Right lobe of liver (tissue), 6 donors: Measurements from ENCODE around the gene CCDC63. TPM values are rescaled to one million over a fixed set of nuclear protein-coding genes. Genes with fewer than 3 reads are reported as not detected.

Experiments used
- ATAC-seq, 4 donors: fragments of 200-7000 bp; cut with Tn5 transposase; one replicate each; pipeline ENCODE4 v1.9.1; 2020; ENCODE audit warnings: mild to moderate bottlenecking in 4 of 4, moderate library complexity in 4 of 4
- DNase-seq, 3 donors: peaks; one replicate each; pipeline ENCODE4 v3.0.0-alpha.2; 2020
- H3K27ac ChIP-seq, 3 donors: fragments of 200-600 bp; one replicate each; pipeline ENCODE4 v1.8.0; 2022
- H3K27me3 ChIP-seq, 2 donors: fragments of 200-600 bp; one replicate each; pipeline ENCODE4 v1.8.0; 2022
- H3K36me3 ChIP-seq, 4 donors: fragments of 200-600 bp; sonication (generic) in 1 of 4; one replicate each; pipeline versions ENCODE4 v1.5.1 to v1.8.0; 2017 to 2022; ENCODE audit warnings: control low read depth in 1 of 4
- H3K4me1 ChIP-seq, 4 donors: fragments of 200-600 bp; sonication (generic) in 1 of 4; one replicate each; pipeline versions ENCODE4 v1.5.1 to v1.8.0; 2017 to 2022; ENCODE audit warnings: control low read depth in 1 of 4
- H3K4me3 ChIP-seq, 3 donors: fragments of 200-600 bp; one replicate each; pipeline ENCODE4 v1.8.0; 2022
- H3K9me3 ChIP-seq, 4 donors: fragments of 200-600 bp; sonication (generic) in 1 of 4; one replicate each; pipeline versions ENCODE4 v1.5.1 to v1.8.0; 2017 to 2022; ENCODE audit warnings: control low read depth in 1 of 4
- POLR2A ChIP-seq: fragments of 450-650 bp; IDR thresholded peaks from one replicate; pipeline ENCODE4 v1.6.1; 2017; ENCODE audit warnings: antibody characterized with exemption, mild to moderate bottlenecking
- WGBS: methylation state at CpG from one replicate; pipeline ENCODE4 v1.1.6; 2018; ENCODE audit warnings: low coverage, low lambda C conversion rate; ENCODE audit not compliant: insufficient coverage; ENCODE audit errors: missing lambda C conversion rate; 5-methylcytosine and 5-hydroxymethylcytosine counted together
- intact Hi-C, 2 donors: fragments of 100-400 bp; cut with DNase I; formaldehyde crosslinking; loops; one replicate each; pipeline versions ENCODE4 v1.11.2 to v1.14.1; 2022
- total RNA-seq, 6 experiments: library from RNA; depleted of rRNA in 2 of 6; stranded (reverse); fragments of >200 nt in 2 of 6; fragmentation: NEBNext Ultra II Directional in 3 of 6; extraction: Animal tissue kit (Norgen Biotek cat#: 25700) in 3 of 6; gene quantifications; one replicate each; pipeline versions ENCODE4 v1.1.0 to v1.2.4, GENCODE V29; 2016 to 2023
- TF ChIP-seq, protein P1 (sequence below), 4 donors: fragments of 200-600 bp in 3 of 4; fragments of 450-650 bp in 1 of 4; IDR thresholded peaks; one replicate each; pipeline versions ENCODE4 v1.5.1 to v1.8.0; 2016 to 2022; ENCODE audit warnings: antibody characterized with exemption in 4 of 4, mild to moderate bottlenecking in 2 of 4
- donor health status: DM: no; HTN: yes; CAD: no.
- donor health status: DM: no; HTN: no; CAD: no.
- donor health status: DM: no; HTN: no; CAD: no.
- donor health status: DM: no; HTN: yes; CAD: no.
- donor health status: DM: no; HTN: yes; CAD: no.

The CCDC63 gene
- total RNA-seq, 6 experiments from 2014 or later, result not detected

DNA sequence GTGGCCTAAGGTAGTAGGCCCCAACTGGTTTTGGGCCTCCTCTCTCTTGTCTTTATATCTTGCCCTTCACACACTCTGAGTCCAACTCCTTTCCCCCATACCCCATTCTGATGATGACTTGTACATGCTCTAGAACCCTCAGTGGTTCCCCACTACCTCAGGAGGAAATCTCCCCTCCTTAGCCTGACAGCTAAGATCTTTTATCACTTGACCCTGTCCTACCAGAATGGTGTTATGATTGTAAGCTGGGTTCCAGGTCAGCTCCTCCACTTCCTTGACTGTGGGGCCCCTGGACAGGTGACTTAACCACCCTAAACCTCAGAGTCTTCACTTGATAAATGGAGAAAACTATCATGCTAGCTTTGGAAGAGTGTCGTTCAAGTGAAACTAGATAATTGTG is 83.0 kb downstream of the CCDC63 start:
- Histone ChIP-seq H3K4me1 (no peaks in the 10 kb centered on the region), H3K27ac (no peak overlapping the region), H3K4me3 (no peak overlapping the region), H3K27me3 (no peaks in the 10 kb centered on the region), H3K36me3 (no peaks in the 10 kb centered on the region), H3K9me3 (no peaks in the 10 kb centered on the region)
- intact Hi-C loops, result loop anchor here in 1 of 2 donors (10.0 kb wide), 1 partner anchor 375 kb away; no protein-coding TSS in a partner anchor
- 100% methylated on average over 1 of the region's 1 CpG for WGBS
- ATAC-seq, result no peak
- TF ChIP-seq, protein P1, sequence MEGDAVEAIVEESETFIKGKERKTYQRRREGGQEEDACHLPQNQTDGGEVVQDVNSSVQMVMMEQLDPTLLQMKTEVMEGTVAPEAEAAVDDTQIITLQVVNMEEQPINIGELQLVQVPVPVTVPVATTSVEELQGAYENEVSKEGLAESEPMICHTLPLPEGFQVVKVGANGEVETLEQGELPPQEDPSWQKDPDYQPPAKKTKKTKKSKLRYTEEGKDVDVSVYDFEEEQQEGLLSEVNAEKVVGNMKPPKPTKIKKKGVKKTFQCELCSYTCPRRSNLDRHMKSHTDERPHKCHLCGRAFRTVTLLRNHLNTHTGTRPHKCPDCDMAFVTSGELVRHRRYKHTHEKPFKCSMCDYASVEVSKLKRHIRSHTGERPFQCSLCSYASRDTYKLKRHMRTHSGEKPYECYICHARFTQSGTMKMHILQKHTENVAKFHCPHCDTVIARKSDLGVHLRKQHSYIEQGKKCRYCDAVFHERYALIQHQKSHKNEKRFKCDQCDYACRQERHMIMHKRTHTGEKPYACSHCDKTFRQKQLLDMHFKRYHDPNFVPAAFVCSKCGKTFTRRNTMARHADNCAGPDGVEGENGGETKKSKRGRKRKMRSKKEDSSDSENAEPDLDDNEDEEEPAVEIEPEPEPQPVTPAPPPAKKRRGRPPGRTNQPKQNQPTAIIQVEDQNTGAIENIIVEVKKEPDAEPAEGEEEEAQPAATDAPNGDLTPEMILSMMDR (IDR thresholded peaks at IDR 0.05), result no peak
- TF ChIP-seq POLR2A, result no peak
- no peak for DNase-seq

DNA sequence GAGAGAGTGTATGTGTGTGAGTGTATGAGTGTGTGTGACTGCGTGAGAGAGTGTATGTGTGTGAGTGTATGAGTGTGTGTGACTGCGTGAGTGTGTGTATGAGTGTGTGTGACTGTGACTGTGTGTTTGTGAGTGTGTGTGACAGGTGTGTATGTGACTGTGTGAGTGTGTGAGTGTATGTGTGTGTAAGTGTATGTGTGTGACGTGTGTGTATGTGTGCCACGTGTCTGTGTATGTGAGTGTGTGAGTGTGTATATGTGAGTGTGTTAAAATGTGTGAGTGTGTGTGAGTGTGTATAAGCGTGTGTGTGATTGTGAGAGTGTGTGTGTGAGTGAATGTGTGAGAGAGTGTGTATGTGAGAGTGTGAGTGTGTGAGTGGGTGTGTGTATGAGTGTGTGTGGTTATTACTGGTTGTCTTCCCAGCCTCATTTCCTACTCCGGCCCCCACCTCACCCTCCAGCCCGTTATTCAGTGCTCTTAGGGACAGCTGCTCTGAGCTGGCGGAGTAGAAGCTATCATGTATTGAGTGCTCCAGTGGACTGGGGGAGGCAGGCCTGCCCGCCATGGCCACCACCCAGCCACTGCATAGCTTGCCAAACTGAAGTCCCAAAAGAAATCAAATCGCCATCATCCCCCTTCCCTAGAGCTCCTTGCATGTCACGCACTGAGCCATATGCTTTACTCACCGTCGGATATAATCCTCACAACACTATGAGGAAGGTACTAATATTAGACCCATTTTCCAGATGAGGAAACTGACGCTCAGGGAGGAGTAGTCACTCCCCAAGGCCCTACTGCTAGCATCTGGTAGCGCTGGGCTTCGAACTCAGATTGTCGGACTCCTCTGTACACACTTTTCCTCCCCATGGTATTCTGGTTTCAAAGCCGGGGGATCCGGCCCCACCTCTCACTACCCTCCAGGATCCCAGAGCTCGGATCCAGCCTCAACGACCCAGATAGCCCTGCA is 83.8 kb downstream of the CCDC63 start:
- H3K36me3 ChIP-seq, result no peaks in the 10 kb centered on the region
- H3K27ac ChIP-seq, result no peak overlapping the region
- no peak for TF ChIP-seq POLR2A
- TF ChIP-seq, protein P1 (IDR thresholded peaks at IDR 0.05), result no peak
- H3K4me1 ChIP-seq, result no peaks in the 10 kb centered on the region
- DNase-seq, result peak in 1 of 3 donors; percentile 27
- no peaks in the 10 kb centered on the region for H3K27me3 ChIP-seq
- 85% methylated on average over 14 of the region's 21 CpGs for WGBS
- ATAC-seq, result peak in 1 of 4 donors; percentile 11
- H3K4me3 ChIP-seq, result no peak overlapping the region
- intact Hi-C loops, result loop anchor here in 1 of 2 donors (10.0 kb wide), 1 partner anchor 374 kb away; no protein-coding TSS in a partner anchor
- H3K9me3 ChIP-seq, result no peaks in the 10 kb centered on the region

DNA sequence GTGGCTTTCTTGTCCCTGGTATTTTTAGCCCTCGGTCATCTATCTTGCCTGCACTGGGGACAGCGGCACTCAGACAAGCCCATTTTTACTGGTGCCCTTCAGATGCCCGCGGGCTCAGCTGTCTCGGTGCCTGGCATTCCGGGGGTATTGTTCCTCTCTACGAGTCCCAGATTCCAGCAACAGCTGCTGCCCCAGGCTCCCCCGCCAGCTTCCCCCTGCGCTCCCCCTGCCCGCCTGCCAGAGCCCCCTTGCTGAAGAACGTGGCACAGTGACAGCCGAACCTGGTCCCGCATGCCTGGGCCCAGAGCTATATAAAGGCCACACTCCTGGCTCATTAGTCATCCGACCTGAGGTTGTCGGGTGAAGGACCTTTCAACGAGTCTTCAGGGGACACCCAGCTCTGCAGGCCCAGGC is 84.5 kb downstream of the CCDC63 start:
- TF ChIP-seq, protein P1 (IDR thresholded peaks at IDR 0.05), result no peak
- no peak for TF ChIP-seq POLR2A
- intact Hi-C loops, result loop anchor here in 1 of 2 donors (10.0 kb wide), 1 partner anchor 373 kb away; no protein-coding TSS in a partner anchor

DNA sequence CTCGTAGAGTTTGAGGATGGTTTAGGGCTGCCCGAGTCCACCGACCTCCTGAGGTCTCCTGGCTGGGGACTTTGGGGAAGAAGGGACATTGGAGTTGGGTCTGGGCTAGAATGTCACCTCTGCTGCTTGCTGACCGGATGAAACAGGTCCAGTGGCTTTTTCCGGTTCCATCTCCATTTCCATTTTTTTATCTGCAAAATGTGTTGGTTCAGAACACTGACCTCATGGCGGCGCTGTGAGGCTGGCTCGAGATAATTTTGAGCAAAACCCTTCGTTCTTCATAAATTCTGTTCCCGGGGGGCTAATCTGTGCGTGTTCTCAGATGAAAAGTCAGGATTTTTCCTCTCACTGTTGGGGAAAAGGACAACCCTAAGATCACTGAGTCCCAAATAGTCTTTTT is 85.3 kb downstream of the CCDC63 start:
- no peak for TF ChIP-seq POLR2A
- TF ChIP-seq, protein P1 (IDR thresholded peaks at IDR 0.05), result no peak
- 35% methylated on average over 9 of the region's 11 CpGs for WGBS

More for the DNA sequence above, 84.5 kb downstream of the CCDC63 start:
- Histone ChIP-seq H3K4me3 (no peak overlapping the region), H3K27me3 (no peaks in the 10 kb centered on the region), H3K9me3 (no peaks in the 10 kb centered on the region), H3K27ac (no peak overlapping the region), H3K4me1 (no peaks in the 10 kb centered on the region), H3K36me3 (no peaks in the 10 kb centered on the region)
- no peak for ATAC-seq
- WGBS, result 78% methylated on average over 12 of the region's 16 CpGs
- DNase-seq, result peak in 1 of 3 donors; percentile 31

More for the DNA sequence above, 85.3 kb downstream of the CCDC63 start:
- no peak overlapping the region for H3K27ac ChIP-seq
- no peak overlapping the region for H3K4me3 ChIP-seq
- H3K9me3 ChIP-seq, result no peaks in the 10 kb centered on the region
- DNase-seq, result no peak
- intact Hi-C loops, result loop anchor here in 1 of 2 donors (10.0 kb wide), 1 partner anchor 373 kb away; no protein-coding TSS in a partner anchor
- no peak for ATAC-seq
- H3K27me3 ChIP-seq, result no peaks in the 10 kb centered on the region
- no peaks in the 10 kb centered on the region for H3K36me3 ChIP-seq
- peaks cover 0 to 1% (median 0%) of the 10 kb centered on the region in 4 donors for H3K4me1 ChIP-seq
